HG03103 (cell line): ENCODE results near the gene C4orf50.

Experiments used
- ATAC-seq: cut with Tn5 transposase; IDR thresholded peaks from one replicate; pipeline ENCODE4 v1.9.1; 2021; ENCODE audit warnings: low read depth; ENCODE audit not compliant: unreplicated experiment

The C4orf50 gene

GRCh38 chr4:5973486-5974220, 44.6 kb downstream of the C4orf50 start:
- ATAC-seq = no peak

GRCh38 chr4:5973033-5973432, 45.2 kb downstream of the C4orf50 start:
- ATAC-seq = no peak

- ATAC-seq = no peak
These were observed 45.7 kb downstream of the C4orf50 start for GRCh38 chr4:5972571-5972970.

GRCh38 chr4:5971078-5971450, 47.2 kb downstream of the C4orf50 start:
- ATAC-seq = no peak

- ATAC-seq = no peak
These were observed 47.7 kb downstream of the C4orf50 start for GRCh38 chr4:5970381-5971077.

- ATAC-seq = no peak
These were observed 48.5 kb downstream of the C4orf50 start for GRCh38 chr4:5969777-5970176.

GRCh38 chr4:5969336-5969735, 48.9 kb downstream of the C4orf50 start:
- ATAC-seq = no peak

- ATAC-seq = no peak
These were observed 50.0 kb downstream of the C4orf50 start for GRCh38 chr4:5968246-5968645.

- ATAC-seq = no peak
These were observed 50.4 kb downstream of the C4orf50 start for GRCh38 chr4:5967783-5968182.

GRCh38 chr4:5965225-5965624, 53.0 kb downstream of the C4orf50 start:
- ATAC-seq = no peak

- ATAC-seq = no peak
These were observed 54.2 kb downstream of the C4orf50 start for GRCh38 chr4:5964030-5964429.

- ATAC-seq = no peak
These were observed 54.6 kb downstream of the C4orf50 start for GRCh38 chr4:5963611-5964010.

- no peak for ATAC-seq
These were observed 55.8 kb downstream of the C4orf50 start for GRCh38 chr4:5962416-5962815.

GRCh38 chr4:5960252-5960880, 57.9 kb downstream of the C4orf50 start:
- ATAC-seq = no peak

- ATAC-seq = no peak
These were observed 58.8 kb downstream of the C4orf50 start for GRCh38 chr4:5959211-5959982.

GRCh38 chr4:5958199-5958735, 60.0 kb downstream of the C4orf50 start:
- ATAC-seq = no peak

GRCh38 chr4:5957076-5957475, 61.2 kb downstream of the C4orf50 start:
- ATAC-seq = no peak

GRCh38 chr4:5956285-5957021, 61.8 kb downstream of the C4orf50 start:
- ATAC-seq = no peak

- ATAC-seq = no peak
These were observed 62.4 kb downstream of the C4orf50 start for GRCh38 chr4:5955856-5956255.

- ATAC-seq = no peak
These were observed 62.9 kb downstream of the C4orf50 start for GRCh38 chr4:5955201-5955821.
